Activated CD4-positive, alpha-beta T cell treated with anti-CD3 and anti-CD28 coated beads, Interleukin-2, Interleukin-4, amounts not matched to agents 100 ng/mL and 50 ng/mL, durations not matched to agents 16 hours and 8 hours (primary cell): ENCODE measurements around the gene CD38.
"Not testable (repeated sequence)": the region's sequence is repeated elsewhere in the genome, so short reads cannot be mapped to it uniquely, and the experiment has no call there.

Experiments used
- DNase-seq: peaks from one replicate; pipeline ENCODE4 v3.0.0-alpha.2; 2020; ENCODE audit warnings: low spot score

Gene CD38

GRCh38 chr4:15762460-15762859 is 15.7 kb upstream of the CD38 start:
- not testable (repeated sequence) for DNase-seq

DNA sequence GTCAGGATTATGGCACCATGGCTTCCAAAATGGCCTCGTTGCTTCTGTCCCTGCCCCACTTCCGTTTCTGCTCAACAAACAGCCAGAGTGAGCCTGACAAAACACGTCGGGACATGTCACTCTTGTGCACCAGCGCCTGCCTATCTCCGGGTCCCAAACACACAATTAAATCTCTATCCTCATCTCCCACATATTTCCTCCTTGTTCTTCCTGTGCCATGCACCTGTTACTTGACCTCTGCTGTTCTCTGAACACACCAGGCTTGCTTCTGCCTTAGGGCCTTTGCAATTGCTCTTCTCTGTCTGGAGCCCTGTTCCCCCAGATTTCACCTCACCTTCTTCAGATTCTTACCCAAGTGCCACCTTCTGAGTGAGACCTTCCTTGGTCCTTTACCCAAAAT is 12.7 kb upstream of the CD38 start:
- no peak for DNase-seq

DNA sequence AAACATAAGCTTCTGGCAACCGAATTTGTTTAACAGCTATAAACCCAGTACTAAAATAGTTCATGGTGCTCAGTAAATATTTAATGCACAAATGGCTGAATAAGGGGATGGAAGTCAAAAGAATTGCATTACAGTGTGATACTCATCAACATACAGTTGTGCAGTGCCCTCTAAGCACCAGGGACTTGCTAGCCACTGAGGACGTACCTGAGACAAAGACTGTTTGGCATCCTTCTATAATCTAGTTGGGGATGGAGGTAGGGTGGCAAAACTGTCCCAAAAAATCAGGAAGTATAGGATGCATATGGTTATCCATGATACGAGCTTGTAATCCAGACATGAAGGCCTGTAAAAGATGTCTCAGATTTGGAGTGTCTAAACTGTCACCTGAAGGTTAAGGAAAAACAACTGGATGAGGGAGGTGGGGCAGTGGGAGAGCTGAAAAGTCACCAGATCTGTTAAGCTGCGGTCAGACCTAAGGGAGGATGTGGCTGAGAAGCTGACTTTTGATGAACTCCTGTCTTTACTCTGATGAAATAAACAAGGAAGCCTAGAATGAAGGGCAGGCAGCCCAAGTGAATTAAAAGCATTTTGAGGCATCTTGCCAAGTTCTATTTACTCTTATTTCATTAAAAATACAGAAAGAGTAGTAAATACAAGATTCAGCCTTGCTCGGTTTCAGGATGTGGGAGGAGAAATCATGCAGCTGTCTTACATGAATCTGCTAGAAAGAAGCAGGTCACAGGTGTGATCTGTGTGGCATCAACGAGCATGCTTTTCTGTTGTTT is 12.0 kb upstream of the CD38 start:
- DNase-seq: peak; percentile 39

GRCh38 chr4:15766821-15767220 is 11.3 kb upstream of the CD38 start:
- no peak for DNase-seq

GRCh38 chr4:15769202-15769601 is 8.9 kb upstream of the CD38 start:
- DNase-seq: no peak

- DNase-seq: peak; percentile 73
These were observed 6.7 kb upstream of the CD38 start for GRCh38 chr4:15771216-15772058.

DNA sequence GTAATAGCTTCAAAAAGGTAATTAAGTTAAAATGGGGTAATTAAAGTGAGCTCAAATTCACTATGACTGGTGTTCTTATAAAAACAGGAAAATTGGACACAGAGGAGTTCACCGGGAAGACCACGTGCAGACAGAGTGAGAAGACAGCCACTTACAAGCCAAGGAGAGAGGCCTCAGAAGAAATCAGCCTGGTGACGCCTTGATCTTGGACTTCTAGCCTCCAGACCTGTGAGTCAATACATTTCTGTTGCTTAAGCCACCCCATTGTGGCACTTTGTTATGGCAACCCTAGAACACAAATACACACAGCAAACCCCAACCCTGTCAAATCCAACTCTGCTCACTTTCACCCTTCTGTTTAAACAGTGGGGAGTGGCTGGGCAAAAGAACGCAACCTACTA is 4.1 kb upstream of the CD38 start:
- DNase-seq: no peak

DNA sequence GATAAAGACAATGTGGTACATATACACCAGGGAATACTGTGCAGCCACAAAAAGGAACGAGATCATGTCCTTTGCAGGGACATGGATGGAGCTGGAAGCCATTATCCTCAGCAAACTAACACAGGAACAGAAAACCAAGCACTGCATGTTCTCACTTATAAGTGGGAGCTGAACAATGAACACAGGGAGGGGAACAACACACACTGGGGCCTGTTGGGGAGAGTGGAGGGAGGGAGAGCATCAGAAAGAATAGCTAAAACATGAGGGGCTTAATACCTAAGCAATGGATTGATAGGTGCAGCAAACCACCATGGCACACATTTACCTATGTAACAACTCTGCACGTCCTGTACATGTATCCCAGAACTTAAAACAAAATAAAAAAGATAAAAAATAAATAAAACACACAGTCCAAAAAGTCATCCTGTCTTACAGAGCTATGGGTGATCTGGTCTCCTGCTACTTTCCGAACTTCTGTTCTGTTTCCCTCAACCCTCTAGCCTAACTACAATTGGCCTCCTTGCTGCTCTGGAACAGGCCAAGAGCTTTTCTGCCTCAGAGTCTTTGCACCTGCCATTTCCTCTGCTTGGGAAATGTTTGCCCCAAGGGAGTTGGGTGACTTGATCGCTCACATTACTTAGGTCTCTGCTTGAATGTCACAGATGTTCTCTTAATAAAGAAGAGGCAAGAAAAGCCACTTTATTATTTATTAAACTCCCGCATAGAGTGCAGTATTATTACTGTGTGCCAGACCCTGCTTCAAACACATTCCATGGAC is 1.1 kb upstream of the CD38 start:
- no peak for DNase-seq

DNA sequence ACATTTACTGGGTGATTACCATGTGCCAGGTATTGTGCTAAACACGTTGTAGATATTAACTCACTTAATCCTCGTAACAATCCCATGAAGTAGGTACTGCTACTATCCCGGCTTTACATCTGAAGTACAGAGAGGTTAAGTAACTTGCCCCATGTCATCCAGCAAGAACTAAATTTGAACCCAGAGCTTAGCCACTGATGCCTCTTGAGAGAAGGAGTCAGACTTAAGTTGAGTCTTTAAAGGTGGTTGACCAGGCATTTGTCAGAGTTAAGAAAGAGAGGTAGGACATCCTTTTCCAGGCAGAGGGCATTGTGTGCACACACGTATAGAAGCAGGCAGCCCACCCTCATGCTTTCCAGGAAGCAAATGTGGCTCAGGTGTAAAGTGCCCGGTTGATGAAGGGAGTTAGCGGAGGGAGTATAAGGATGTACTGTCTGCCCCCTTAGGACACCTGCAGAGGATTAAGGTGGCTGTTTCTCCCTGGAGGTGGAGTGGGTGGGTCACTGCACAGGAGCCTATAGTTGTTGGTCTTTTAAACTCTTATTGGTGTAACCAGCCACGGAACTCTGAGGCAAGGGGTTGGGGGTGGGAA is 335 bp upstream of the CD38 start:
- DNase-seq: no peak

DNA sequence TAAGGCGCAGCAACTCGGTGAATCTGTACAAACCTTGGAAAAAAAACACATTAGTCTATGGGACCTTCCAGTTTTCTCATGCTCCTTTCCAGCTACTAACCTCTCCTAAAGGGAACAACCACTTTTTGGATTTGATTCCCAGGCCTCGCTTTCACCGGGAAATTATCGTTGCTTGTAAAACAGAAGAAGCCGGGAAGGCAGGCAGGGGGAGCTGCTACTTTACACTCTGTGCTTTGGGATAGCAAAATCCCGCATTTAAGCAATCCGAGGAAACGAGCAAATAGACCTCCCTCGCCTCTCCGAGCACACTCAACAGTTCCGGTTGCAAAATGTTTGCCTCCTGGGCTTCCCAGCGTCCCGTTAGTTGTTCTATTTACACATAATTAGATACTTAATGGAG is 1.2 kb downstream of the CD38 start:
- DNase-seq: no peak

DNA sequence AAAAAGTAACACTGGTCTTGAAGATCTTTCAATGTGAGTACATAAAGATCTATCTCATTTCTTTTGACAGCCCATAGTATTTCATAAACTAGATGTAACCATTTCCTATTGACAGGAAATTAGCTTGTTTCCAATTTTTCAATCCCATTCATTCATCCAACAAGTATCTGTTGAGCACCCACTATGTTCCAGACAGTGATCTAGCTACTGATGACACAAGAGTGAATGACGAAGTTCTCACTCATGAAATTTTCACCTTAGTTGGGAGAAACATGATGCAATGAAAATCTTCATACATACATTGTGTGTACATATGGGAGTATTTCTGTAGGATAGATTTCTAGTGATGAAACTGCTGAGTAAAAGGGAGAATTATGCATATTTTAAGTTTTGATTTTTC is 1.7 kb downstream of the CD38 start:
- no peak for DNase-seq

GRCh38 chr4:15781427-15782095 is 3.4 kb downstream of the CD38 start:
- peak; percentile 72 for DNase-seq

DNA sequence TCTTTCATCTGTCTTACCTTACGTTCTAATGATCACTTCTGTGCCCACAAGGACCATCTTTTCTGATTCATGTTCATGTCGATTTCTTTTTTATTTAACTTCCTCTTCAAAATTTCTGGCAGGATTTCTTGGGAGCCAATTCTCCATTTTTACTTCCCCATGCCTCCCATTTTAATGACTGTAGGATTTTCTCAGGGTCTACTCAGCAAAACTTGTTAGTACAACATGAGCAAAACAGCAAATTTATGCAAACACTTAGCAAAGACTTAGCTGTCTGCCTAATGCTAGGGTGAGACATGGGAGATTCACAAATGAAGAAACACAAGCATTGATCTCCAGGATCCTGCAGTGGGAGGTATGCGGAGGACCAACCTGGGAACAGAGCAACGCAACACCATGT is 5.5 kb downstream of the CD38 start:
- no peak for DNase-seq

GRCh38 chr4:15784959-15785634 is 7.0 kb downstream of the CD38 start:
- no peak for DNase-seq

DNA sequence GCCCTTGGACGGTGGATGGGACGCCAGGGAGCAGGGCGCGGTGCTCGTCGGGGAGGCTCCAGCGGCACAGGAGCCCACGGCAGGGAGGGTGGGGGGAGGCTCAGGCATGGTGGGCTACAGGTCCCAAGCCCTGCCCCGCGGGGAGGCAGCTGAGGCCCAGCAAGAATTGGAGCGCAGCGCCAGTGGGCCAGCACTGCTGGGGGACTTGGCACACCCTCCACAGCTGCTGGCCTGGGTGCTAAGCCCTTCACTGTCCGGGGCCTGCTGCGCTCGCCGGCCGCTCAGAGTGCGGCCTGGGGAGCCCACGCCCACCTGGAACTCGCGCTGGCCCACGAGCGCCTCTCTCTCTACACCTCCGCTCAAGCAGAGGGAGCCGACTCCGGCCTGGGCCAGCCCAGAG is 8.6 kb downstream of the CD38 start:
- no peak for DNase-seq

DNA sequence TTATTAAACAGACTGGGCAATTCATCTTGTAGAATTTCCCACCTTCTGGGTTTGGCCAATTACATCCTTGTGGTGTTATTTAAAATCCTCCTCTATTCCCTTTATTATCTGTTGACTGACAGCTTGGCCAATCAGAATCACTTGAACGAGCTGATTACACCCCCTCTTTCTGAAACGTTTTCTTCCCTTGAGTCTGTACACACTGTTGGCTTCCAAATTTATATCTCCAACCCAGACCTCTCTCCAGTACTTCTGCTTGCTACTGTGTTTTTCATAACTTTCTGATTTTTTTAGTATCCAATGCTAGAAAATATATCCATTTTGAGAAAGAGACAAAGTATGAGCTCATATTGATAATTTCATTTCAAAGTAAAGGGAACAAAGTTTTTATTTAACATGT is 14.8 kb downstream of the CD38 start:
- DNase-seq: no peak

- no peak for DNase-seq
These were observed 15.6 kb downstream of the CD38 start for GRCh38 chr4:15793506-15794363.

DNA sequence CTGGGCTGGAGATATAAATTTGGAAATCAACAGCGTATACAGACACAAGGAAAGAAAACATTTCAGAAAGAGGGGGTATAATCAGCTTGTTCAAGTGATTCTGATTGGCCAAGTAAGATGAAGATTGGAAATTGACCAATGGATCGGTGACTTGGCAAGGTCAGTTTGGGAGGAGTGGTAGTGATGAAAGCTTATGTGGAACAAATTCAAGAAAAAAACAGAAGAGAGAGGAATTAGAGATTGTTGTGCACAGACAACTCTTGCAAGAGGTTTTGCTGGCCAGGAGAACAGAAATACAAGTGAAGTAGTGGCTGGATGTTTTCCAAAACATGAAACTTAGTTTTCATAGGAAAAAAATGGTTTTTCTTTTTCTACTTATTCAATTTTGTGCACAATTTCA is 16.3 kb downstream of the CD38 start:
- DNase-seq: no peak

GRCh38 chr4:15794905-15795304 is 16.8 kb downstream of the CD38 start:
- peak; percentile 18 for DNase-seq

GRCh38 chr4:15797320-15797719 is 19.2 kb downstream of the CD38 start:
- no peak for DNase-seq
